GM18511 (cell line): ENCODE results near the gene CTAGE4.
"Not testable (repeated sequence)": the region's sequence is repeated elsewhere in the genome, so short reads cannot be mapped to it uniquely, and the experiment has no call there.

Source experiments
- ATAC-seq: cut with Tn5 transposase; IDR thresholded peaks from one replicate; pipeline ENCODE4 v1.9.1; 2021; ENCODE audit warnings: mild to moderate bottlenecking, moderate library complexity; ENCODE audit not compliant: unreplicated experiment

Gene CTAGE4, protein sequence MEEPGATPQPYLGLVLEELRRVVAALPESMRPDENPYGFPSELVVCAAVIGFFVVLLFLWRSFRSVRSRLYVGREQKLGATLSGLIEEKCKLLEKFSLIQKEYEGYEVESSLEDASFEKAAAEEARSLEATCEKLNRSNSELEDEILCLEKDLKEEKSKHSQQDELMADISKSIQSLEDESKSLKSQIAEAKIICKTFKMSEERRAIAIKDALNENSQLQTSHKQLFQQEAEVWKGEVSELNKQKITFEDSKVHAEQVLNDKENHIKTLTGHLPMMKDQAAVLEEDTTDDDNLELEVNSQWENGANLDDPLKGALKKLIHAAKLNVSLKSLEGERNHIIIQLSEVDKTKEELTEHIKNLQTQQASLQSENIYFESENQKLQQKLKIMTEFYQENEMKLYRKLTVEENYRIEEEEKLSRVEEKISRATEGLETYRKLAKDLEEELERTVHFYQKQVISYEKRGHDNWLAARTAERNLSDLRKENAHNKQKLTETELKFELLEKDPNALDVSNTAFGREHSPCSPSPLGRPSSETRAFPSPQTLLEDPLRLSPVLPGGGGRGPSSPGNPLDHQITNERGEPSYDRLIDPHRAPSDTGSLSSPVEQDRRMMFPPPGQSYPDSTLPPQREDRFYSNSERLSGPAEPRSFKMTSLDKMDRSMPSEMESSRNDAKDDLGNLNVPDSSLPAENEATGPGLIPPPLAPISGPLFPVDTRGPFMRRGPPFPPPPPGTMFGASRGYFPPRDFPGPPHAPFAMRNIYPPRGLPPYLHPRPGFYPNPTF

DNA sequence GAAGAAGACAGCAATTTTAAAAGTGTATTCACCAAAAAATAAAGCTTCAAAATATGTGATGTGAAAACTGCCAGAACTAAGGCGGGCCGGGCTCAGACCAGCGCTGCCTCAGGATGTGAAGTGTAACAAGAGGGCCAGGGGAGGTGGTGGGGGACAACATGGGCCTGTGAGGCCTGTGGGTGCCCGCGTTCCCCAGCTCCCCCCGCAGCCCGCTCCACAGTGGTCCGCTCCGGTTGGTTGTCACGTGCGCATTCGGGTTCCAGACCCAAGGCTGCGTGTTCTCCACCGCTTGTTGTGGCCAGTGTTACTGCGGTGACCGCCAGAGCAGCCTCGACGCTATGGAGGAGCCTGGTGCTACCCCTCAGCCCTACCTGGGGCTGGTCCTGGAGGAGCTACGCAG lies at the start of gene CTAGE4:
TSS of gene CTAGE4 (plus strand) at position 301 of the 400 bp plus-strand sequence. CDS start at position 339, 38 bp downstream.
- ATAC-seq, result not testable (repeated sequence)

DNA sequence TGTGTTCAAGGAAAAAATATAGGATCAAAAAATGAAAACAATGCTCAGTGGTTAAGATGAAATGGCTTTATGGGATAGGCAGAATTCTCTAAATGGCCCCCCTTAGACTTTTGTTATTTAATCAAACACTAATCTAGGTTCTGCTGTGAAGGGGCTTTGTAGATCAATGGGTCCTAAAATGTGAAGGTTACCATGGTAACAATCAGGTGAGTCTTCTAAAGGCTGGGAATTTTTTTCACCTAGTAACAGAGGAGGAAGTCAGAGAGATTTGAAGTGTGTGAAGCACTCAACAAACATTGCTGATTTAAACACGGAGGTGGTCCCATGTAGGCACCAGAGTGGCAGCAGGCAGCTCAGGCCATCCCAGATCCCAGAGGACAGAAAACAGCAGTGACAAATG lies 49.1 kb upstream of the CTAGE4 start:
- no peak for ATAC-seq

DNA sequence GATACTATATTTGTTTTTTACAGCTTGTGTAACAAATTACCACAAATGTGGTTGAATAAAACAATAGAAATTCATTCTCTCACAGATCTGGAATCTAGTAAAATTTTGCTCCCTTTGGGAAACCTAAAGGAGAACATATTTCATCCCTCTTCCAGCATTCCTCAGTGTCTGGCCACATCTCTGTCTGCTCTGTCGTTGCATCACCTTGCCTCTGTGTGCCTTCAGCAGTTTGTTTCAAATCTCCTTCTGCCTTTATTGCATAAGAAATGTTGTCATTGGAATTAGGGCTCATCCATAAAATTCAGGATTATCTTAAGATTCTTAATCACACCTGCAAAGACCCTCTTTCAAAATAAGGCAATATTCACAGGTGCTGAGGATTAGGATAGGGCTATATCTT lies 45.8 kb upstream of the CTAGE4 start:
- ATAC-seq, result no peak

DNA sequence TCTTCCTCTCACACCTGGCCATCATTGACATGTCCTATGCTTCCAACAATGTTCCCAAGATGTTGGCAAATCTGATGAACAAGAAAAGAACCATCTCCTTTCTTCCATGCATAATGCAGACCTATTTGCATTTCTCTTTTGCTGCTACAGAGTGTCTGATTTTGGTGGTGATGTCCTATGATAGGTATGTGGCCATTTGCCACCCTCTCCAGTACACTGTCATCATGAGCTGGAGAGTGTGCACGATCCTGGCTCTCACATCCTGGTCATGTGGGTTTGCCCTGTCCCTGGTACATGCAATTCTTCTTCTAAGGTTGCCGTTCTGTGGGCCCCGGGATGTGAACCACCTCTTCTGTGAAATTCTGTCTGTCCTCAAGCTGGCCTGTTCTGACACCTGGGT lies 41.1 kb upstream of the CTAGE4 start:
- ATAC-seq, result no peak

DNA sequence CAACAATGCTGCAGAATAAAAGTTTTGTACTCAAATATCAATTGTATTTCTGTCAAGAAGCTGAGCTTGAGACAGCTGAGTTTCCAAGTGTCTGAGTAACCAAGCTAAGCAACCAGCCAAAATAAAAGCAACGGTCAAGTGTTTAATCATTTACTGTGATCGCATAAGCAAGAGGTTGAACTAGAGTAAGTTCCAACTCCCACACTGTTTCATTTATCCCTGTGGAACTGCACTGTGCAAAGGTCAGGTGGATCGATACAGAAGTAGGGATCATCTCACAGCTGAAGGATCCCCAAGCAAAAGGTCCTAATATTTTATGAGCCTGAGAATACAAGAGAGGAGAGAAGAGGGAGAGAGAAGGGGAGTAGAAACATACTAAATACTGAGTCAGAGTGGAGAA lies 38.8 kb upstream of the CTAGE4 start:
- no peak for ATAC-seq

DNA sequence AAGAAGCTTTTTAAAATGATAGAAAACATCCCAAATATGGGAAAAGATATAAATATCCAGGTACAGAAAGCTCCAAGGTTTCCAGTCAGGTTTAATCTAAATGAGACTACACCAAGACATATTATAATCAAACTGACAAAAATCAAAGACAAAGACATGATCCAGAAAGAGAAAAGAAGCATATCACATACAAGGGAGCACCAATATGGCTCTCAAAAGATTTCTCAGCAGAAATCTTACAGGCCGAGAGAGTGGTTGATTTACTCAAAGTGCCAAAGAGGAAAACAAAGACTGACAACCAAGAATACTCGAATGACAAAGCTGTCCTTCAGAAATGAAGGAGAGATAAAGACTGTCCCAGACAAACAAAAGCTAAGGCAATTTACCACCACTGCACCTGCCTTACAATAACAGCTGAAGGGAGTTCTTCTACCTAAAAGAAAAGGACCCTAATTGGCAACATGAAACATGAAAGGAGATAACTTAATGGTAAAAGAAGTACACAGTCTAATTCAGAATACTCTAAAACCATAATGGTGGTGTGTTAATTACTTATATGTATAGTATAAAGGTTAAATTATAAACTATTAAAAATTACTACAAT lies 34.9 kb upstream of the CTAGE4 start:
- ATAC-seq, result no peak

DNA sequence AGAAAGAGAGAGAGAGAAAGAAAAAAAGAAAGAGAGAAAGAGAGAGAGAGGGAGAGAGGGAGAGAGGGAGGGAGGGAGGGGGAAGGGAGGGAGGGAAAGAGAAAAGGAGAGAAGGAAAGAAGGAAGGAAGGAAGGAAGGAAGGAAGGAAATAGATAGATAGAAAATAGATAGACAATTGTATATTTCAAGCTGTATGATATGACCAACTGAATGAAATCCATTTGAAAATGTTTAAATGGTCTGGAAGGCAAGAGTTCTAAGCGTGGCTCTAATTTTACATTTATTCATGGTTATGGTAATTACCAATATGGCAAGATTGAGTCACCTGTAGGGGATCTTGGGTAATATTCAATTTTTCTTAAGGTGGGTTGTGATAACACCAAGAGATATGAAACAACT lies 24.4 kb upstream of the CTAGE4 start:
- ATAC-seq, result no peak

DNA sequence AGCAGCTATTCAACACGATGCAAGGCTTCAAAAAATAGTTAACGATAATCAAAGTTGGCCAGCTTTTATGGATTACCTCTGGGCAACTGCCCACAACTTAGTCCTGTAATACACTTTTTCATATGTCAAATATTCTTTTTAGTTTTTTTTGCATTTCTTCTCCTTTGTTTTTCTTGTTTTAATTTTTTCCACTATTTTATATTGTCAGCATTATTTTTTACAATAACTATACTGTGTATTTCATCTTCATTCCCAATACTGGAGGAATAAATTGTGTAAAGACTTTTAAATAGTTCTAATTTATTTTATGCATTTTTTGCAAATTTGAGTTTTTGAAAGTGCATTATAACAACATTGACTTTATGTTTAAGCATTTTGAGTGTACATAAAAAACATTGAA lies 18.5 kb upstream of the CTAGE4 start:
- no peak for ATAC-seq

DNA sequence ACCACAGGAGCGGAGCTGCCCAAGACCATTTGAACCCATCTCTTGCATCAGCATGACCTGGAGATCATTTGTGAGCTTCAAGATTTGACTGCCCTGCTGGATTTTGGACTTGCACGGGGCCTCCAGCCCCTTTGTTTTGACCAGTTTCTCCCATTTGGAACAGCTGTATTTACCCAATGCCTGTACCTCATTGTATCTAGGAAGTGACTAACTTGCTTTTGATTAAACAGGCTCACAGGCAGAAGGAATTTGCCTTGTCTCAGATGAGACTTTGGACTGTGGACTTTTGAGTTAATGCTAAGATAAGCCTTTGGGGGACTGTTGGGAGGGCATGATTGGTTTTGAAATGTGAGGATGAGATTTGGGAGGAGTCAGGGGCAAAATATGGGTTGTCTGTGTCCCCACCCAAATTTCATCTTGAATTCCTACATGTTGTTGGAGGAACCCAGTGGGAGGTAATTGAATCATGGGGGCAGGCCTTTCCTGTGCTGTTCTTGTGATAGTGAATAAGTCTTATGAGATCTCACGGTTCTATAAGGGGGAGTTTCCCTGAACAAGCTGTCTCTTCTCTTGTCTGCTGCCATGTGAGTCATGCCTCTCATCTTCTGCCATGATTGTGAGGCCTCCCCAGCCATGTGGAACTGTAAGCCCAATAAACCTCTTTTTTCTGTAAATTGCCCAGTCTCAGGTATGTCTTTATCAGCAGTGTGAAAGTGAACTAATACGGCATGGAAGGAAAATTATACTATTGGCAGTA lies 11.5 kb upstream of the CTAGE4 start:
- not testable (repeated sequence) for ATAC-seq

DNA sequence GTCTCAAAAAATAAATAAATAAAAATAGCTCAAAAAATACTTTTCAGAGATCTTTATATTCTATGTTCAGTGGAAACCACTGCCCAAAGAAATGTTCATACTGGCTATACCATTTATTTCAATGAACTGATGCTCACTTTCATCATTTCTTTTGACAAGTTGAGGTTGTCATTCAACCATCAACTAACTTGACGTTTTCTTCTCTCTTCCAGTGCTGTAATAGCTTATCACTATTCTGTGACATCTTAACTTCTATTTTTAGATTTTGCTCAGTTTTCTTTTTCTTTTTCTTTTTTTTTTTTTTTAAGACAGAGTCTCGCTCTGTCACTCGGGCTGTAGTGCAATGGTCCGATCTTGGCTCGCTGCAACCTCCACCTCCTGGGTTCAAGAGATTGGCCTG lies 8.7 kb upstream of the CTAGE4 start:
- no peak for ATAC-seq

DNA sequence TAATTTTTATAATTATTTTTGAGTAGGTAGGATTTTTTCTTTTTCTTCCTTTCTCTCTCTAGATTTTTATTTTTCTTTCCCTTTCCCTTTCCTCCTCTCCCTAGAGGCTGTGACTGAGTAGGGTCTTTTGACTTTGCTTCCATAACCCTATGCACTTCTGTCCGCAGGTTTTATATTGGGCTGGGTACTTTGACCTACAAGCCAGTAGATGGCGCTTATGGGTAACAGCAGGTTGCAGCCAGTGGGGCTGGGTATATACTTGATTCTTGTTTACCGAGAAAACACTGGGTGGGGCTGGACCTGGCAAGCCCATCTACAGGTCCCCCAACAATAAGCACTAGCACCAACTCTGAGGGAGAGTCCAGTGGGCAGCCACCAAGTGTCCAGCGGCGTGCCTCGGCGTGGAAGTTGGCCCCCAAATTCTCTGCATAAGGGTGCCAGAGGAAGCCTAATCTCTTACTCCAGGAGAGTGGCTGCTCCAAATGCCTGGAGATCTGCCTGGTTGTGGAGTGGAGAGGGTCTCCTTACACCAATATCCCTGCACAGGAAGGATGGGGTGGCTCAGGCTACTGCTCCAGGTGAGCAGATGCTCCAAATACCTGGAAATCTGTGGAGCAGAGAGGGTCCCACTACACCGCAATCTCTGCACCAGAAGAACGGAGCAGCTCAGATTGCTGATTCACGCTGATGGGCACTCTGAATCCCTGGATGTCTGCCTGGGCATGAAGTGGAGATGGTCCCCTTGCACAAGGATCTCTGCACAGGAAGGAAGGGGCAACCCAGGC lies 4.7 kb upstream of the CTAGE4 start:
- peak; percentile 98 for ATAC-seq

DNA sequence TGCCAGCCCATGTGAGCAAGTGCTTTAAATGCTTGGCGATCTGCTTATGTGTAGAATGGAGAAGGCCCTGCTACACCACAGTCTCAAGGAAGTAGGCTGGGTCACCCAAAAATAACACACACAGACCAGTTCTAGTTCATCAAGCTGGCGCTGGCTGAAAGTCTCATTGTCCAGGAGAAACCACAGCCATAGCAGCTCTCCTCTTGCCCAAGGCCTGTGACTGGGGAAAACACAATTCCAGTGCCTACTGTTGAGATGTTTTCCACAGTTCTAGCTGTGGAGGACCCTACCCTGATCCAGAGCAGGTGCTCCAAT lies 4.1 kb upstream of the CTAGE4 start:
- ATAC-seq, result peak; percentile 42

DNA sequence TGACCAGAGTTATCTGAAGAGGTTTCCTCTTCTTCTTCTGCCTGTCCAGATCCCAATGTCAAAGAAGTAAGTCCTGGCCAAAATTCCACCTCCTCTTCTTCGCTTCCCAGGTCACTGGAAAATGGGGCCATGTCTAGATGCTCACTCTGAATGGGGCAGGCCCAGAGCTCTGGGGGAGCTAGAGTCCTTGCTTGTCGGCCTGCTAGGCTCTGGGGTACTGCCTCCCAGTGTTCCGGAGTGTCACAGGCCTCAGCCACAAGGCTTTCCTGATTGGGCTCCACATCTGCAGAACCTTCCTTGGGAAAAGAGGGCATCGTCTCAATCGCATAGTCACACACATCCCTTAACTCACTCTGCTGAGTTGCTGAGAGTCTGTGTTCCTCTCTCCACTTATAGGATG lies 4.6 kb downstream of the CTAGE4 start:
- not testable (repeated sequence) for ATAC-seq

DNA sequence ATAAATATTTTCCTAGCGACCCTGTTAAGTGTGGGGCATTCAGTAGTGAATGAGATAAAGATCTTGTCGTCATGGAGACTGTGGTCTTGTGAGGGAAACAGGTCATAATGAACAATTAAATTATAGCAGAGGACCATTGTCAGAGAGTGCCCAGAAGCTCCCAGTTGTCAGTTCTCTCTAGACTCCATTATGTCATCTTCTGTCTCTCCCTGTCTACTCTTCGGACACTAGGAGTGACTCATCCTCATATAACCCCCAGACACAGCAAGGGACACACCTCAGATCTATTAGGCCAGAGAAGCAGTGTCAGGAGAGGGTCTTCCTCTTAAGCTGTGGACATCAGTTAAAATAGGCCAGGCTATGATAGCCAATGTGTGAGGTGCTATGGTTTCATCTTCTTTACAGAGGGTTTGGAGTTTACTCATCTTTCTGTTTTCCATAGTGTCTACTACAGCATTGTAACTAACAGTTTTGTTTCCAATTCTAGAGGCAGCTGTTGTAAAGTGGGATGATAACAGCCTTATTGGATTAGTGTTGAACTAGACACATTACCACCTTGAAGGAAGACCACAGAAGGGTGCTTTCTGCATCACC lies 5.4 kb downstream of the CTAGE4 start:
- not testable (repeated sequence) for ATAC-seq

DNA sequence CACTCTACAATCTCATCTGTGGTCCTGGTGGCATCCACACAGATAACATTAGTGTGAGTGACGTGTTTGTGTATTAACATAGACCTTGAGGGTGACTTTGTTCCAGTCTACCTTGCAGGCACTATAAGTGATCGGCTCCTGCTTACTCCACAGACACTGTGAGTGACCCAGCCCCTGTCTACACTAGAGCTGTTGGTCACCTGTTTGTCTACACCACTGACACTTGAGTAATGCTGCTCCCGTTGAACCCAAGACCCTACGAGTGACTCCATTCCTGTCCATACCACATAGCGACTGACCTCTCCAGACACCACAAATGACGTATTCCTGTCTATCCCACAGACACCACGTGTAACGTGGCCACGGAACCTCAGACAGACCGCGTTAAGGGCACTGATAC lies 10.5 kb downstream of the CTAGE4 start:
- not testable (repeated sequence) for ATAC-seq

DNA sequence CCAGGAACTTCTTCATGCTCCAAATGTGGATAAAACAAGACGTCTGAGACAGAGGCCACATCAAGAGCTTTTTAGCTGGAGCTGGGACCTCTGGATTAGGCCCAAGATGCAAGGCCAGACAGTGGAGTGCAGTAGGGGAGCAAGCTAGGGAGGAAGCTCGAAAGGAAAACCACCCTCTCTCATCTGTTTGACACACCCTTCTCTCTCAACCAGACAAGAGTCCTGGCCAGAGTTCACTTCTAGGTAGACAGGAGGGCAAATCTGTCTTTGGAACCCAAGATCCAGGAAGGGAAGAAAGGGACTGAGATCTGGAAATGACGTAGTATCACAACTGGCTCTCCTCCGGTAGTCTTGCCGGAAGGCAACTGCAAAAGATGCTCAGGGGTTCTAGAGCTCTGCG lies 11.2 kb downstream of the CTAGE4 start:
- ATAC-seq, result not testable (repeated sequence)

DNA sequence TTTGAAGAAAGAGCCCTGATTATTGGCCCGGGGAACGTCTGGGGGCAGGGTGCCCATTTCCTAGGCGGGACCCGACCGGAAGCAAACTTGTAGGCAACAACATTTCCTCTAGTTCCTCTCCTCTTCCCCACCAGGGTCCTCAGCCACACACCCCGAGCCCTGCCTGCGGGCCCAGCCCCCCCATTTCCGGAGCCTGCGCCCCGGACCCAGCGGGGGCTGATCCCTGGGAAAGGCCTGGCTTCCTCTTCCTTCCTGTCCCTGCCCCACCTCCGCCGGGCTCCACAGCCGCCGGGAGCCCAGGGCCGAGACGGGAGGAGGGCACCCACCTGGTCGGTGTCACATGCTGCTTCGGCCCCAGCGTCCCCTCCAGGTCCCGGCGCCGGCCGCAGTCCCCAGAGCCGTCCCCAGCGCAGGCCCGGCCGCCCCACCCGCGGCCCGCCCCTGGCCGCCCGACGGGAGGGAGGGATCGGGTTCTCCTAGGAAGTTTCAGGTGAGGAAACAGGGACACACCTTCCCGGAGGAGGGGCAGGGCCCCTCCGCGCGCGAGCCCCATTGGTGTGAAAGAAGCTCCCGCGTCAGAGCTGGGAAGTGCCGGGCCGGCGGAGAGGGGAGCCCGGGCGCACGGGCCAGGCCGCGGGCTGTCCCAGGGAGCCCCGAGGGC lies 12.1 kb downstream of the CTAGE4 start, which contains the start of gene ARHGEF35:
TSS of gene ARHGEF35 (minus strand) at position 622 of the 661 bp plus-strand sequence. CDS start 7,450 bp downstream, outside the sequence.
- ATAC-seq, result peak; percentile 76

DNA sequence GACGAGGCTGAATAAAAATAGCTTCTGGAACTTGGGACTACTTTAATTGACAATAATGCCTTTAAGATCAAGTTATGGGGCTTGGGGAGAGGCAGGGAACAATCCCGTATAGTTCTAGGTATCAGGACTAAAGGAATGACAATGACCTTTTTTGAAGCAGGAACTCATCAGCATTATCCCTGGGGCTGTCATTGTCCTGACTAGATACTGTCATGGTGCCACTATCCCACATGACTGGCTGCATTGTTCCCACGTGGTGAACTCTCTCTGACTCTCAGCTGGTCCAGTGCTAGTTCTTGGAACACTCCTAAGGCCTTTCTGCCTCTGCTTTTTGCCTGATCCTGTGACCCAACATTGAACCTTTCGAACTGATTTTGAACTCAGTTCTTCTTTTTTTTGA lies 15.7 kb downstream of the CTAGE4 start:
- ATAC-seq, result not testable (repeated sequence)

DNA sequence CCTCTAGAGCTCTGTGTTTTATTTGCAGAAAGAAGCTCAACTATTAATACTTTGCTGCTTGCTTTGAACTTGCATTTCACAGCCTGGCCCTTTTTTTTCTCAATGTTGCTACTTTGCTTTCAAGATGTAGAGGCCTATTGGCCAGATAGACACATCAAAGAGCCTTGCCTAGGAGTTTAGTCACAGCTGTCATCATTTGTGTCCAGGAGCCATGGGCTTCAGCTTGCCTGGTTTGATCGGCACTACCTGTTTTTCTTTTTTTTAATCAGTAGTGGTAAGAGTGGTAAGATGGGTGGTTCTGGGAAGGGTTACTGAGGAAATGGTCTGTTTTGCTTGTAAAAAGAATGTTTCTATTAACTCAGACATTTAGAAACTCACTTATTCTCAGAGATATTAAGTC lies 18.7 kb downstream of the CTAGE4 start:
- peak; percentile 16 for ATAC-seq
